GM19463 (cell line): ENCODE data around the gene MBLAC2.

Experiments
- ATAC-seq: cut with Tn5 transposase; IDR thresholded peaks from one replicate; pipeline ENCODE4 v1.9.1; 2021; ENCODE audit warnings: mild to moderate bottlenecking, moderate library complexity; ENCODE audit not compliant: unreplicated experiment

The MBLAC2 gene

GRCh38 chr5:90472783-90473395, 1.7 kb downstream of the MBLAC2 start:
- no peak for ATAC-seq

GRCh38 chr5:90461288-90461687, 13.3 kb downstream of the MBLAC2 start:
- no peak for ATAC-seq

GRCh38 chr5:90446961-90447360, 27.6 kb downstream of the MBLAC2 start:
- no peak for ATAC-seq

- ATAC-seq, result no peak
Measured at GRCh38 chr5:90440644-90441043, 33.9 kb downstream of the MBLAC2 start.

GRCh38 chr5:90438100-90438499, 36.5 kb downstream of the MBLAC2 start:
- no peak for ATAC-seq

GRCh38 chr5:90437663-90438062, 36.9 kb downstream of the MBLAC2 start:
- ATAC-seq, result no peak

- peak; percentile 81 for ATAC-seq
Measured at GRCh38 chr5:90434116-90434714, 40.4 kb downstream of the MBLAC2 start.

- peak; percentile 73 for ATAC-seq
Measured at GRCh38 chr5:90424245-90424644, 50.3 kb downstream of the MBLAC2 start.

GRCh38 chr5:90421136-90421535, 53.4 kb downstream of the MBLAC2 start:
- no peak for ATAC-seq

GRCh38 chr5:90418214-90418613, 56.4 kb downstream of the MBLAC2 start:
- ATAC-seq, result no peak

- ATAC-seq, result no peak
Measured at GRCh38 chr5:90410178-90410762, 64.3 kb downstream of the MBLAC2 start.

- peak; percentile 89 for ATAC-seq
Measured at GRCh38 chr5:90409318-90410177, 65.0 kb downstream of the MBLAC2 start, which contains the start of gene CETN3. Gene CETN3 (minus strand): TSS chr5:90409756. CDS start chr5:90409661, 95 bp downstream.

- ATAC-seq, result no peak
Measured at GRCh38 chr5:90408571-90409317, 65.8 kb downstream of the MBLAC2 start.
